Loucy (cell line): ENCODE measurements around the gene SAXO2.
"Not testable (repeated sequence)": the region's sequence is repeated elsewhere in the genome, so short reads cannot be mapped to it uniquely, and the experiment has no call there.

Source experiments
- H2AFZ ChIP-seq: fragments of 200-600 bp; sonication (generic); 2 replicates; pipeline ENCODE4 v1.6.0; 2016; ENCODE audit warnings: antibody characterized with exemption, mild to moderate bottlenecking, low read length, moderate library complexity
- H3F3A ChIP-seq: fragments of 200-600 bp; 2 replicates; pipeline ENCODE4 v1.6.0; 2016; ENCODE audit warnings: antibody characterized with exemption, low read depth, mild to moderate bottlenecking
- H3K27me3 ChIP-seq: fragments of 200-600 bp; sonication (generic); 2 replicates; pipeline ENCODE4 v1.6.1; 2014; ENCODE audit warnings: low read length, mild to moderate bottlenecking; ENCODE audit not compliant: insufficient read depth, poor library complexity, severe bottlenecking
- H3K36me3 ChIP-seq: fragments of 200-600 bp; sonication (generic); 2 replicates; pipeline ENCODE4 v1.6.1; 2016; ENCODE audit warnings: low read length; ENCODE audit not compliant: insufficient read depth
- H3K4me1 ChIP-seq: fragments of 200-600 bp; sonication (generic); 2 replicates; pipeline ENCODE4 v1.5.1; 2014; ENCODE audit warnings: low read length, mild to moderate bottlenecking; ENCODE audit not compliant: insufficient read depth, poor library complexity, severe bottlenecking
- H3K4me2 ChIP-seq: fragments of 200-600 bp; sonication (generic); 2 replicates; pipeline ENCODE4 v1.6.0; 2014; ENCODE audit warnings: antibody characterized with exemption, low read length, low read depth, mild to moderate bottlenecking; ENCODE audit not compliant: poor library complexity, severe bottlenecking
- H3K4me3 ChIP-seq: fragments of 200-600 bp; sonication (generic); 2 replicates; pipeline ENCODE4 v1.5.1; 2014; ENCODE audit warnings: low read length, mild to moderate bottlenecking, mixed read lengths; ENCODE audit not compliant: poor library complexity, severe bottlenecking
- H3K79me2 ChIP-seq: fragments of 200-600 bp; sonication (generic); 2 replicates; pipeline ENCODE4 v1.6.1; 2014; ENCODE audit warnings: low read length; ENCODE audit not compliant: insufficient read depth
- H3K9ac ChIP-seq: fragments of 200-600 bp; sonication (generic); 2 replicates; pipeline ENCODE4 v1.6.0; 2014; ENCODE audit warnings: mild to moderate bottlenecking, low read depth, low read length, moderate library complexity; ENCODE audit not compliant: poor library complexity, severe bottlenecking
- H3K9me2 ChIP-seq: fragments of 200-600 bp; sonication (generic); replicated peaks from 2 replicates; pipeline ENCODE4 v1.6.1; 2016; ENCODE audit warnings: low read depth, low read length, mixed read lengths
- H3K9me3 ChIP-seq: fragments of 200-600 bp; sonication (generic); 2 replicates; pipeline ENCODE4 v1.6.1; 2014; ENCODE audit warnings: mild to moderate bottlenecking, antibody characterized with exemption, low read length, low read depth; ENCODE audit not compliant: insufficient read depth
- H4K20me1 ChIP-seq: fragments of 200-600 bp; sonication (generic); 2 replicates; pipeline ENCODE4 v1.6.0; 2014; ENCODE audit warnings: antibody characterized with exemption, low read length, mild to moderate bottlenecking; ENCODE audit not compliant: insufficient read depth, poor library complexity, severe bottlenecking
- EZH2phosphoT487 ChIP-seq: fragments of 200-600 bp; IDR thresholded peaks from 2 replicates; pipeline ENCODE4 v1.6.1; 2018; ENCODE audit warnings: antibody characterized with exemption, mild to moderate bottlenecking, moderate library complexity, borderline replicate concordance
- TF ChIP-seq, protein P1 (sequence below): fragments of 200-600 bp; sonication (generic); conservative IDR thresholded peaks from 2 replicates; pipeline ENCODE4 v1.5.1; 2014; ENCODE audit warnings: mild to moderate bottlenecking, antibody characterized with exemption, low read length

Gene SAXO2

DNA sequence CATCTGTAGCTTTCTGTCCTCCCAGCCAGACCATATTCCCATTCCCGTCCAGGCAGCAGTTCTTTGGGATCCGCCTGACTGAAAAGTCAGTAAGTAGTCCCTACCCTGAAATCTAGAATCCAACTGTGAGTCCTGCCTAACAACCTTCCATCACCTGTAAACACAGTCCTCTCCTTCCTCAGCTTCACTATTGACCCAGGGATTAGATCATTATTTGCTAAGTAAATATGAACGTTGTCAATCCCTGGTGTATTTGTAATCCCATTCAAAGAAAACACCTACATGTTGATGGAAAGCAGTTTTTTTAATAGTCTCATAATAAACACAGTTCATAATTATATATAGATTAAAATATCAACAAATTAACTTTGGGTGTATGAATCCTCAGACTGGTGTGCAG lies 732 bp downstream of the SAXO2 start:
- H3K4me3 ChIP-seq, result peak overlapping the region; percentile 83
- H3K9me3 ChIP-seq, result no peaks in the 10 kb centered on the region
- peak overlapping the region; percentile 69 for H3K9ac ChIP-seq
- no peaks in the 10 kb centered on the region for H3F3A ChIP-seq
- H3K4me2 ChIP-seq, result peak overlapping the region; percentile 86
- H3K4me1 ChIP-seq, result peaks cover 33% of the 10 kb centered on the region
- peak overlapping the region; percentile 91; the same call in 1 of the 2 replicates for H2AFZ ChIP-seq
- H3K79me2 ChIP-seq, result peaks cover 33% of the 10 kb centered on the region
- peaks cover 11% of the 10 kb centered on the region for H4K20me1 ChIP-seq
- no peak for TF ChIP-seq EZH2phosphoT487
- TF ChIP-seq, protein P1, sequence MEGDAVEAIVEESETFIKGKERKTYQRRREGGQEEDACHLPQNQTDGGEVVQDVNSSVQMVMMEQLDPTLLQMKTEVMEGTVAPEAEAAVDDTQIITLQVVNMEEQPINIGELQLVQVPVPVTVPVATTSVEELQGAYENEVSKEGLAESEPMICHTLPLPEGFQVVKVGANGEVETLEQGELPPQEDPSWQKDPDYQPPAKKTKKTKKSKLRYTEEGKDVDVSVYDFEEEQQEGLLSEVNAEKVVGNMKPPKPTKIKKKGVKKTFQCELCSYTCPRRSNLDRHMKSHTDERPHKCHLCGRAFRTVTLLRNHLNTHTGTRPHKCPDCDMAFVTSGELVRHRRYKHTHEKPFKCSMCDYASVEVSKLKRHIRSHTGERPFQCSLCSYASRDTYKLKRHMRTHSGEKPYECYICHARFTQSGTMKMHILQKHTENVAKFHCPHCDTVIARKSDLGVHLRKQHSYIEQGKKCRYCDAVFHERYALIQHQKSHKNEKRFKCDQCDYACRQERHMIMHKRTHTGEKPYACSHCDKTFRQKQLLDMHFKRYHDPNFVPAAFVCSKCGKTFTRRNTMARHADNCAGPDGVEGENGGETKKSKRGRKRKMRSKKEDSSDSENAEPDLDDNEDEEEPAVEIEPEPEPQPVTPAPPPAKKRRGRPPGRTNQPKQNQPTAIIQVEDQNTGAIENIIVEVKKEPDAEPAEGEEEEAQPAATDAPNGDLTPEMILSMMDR, result no peak
- H3K27me3 ChIP-seq, result no peaks in the 10 kb centered on the region
- no peaks in the 10 kb centered on the region for H3K36me3 ChIP-seq
- H3K9me2 ChIP-seq, result no peaks in the 10 kb centered on the region

DNA sequence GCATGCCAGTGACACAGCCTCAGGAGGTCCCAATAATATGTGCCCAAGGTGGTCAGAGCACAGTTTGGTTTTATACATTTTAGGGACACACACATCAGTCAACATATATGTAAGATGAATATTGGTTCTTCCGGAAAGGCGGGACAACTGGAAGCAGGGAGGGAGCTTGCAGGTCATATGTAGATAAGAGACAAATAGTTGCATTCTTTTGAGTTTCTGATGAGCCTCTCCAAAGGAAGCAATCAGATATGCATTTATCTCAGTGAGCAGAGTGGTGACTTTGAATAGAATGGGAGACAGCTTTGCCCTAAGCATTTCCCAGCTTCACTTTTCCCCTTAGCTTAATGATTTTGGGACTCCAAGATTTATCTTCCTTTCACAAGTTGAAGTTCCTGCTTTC lies 4.5 kb downstream of the SAXO2 start:
- not testable (repeated sequence) for H2AFZ ChIP-seq, H3K4me1 ChIP-seq, H3K4me2 ChIP-seq

GRCh38 chr15:82268454-82268853 lies 5.8 kb downstream of the SAXO2 start:
- not testable (repeated sequence) for H3K27me3 ChIP-seq, H3K79me2 ChIP-seq, H3K9me2 ChIP-seq, H3K9me3 ChIP-seq, H3F3A ChIP-seq, H3K4me3 ChIP-seq, H3K4me1 ChIP-seq, H3K36me3 ChIP-seq, H3K9ac ChIP-seq, H3K4me2 ChIP-seq, H4K20me1 ChIP-seq
- peak overlapping the region; percentile 44; the same call in 1 of the 2 replicates for H2AFZ ChIP-seq

More for the DNA sequence above, 4.5 kb downstream of the SAXO2 start:
- not testable (repeated sequence) for H3K27me3 ChIP-seq, H3K9me3 ChIP-seq, H3K9ac ChIP-seq, H3K36me3 ChIP-seq, H4K20me1 ChIP-seq, H3F3A ChIP-seq, H3K79me2 ChIP-seq, H3K9me2 ChIP-seq, H3K4me3 ChIP-seq

DNA sequence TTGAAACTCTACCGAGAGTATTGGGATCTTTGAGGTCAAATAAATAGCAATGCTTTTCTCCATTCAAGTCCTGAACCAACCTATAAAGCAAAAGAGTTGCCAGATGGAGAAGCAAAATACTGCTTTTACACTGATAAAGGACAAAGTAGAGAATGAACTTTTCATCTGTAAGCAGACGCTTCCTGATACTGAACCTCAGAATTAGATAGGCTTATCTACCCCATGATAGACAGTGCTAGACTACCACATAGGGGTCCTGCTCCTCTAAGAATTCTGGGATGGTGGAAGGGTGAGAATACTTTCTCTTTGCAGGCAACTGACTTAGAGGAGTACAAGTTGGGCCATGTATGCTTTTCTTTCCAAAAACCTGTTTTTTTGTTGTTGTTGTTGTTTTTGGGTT lies 9.5 kb downstream of the SAXO2 start:
- Histone ChIP-seq H3K4me1 (no peaks in the 10 kb centered on the region), H4K20me1 (no peaks in the 10 kb centered on the region), H3K9ac (no peak overlapping the region), H3K9me3 (no peaks in the 10 kb centered on the region; the same call in 1 of the 2 replicates), H3K9me2 (no peaks in the 10 kb centered on the region), H3K4me2 (no peak overlapping the region), H3K27me3 (no peaks in the 10 kb centered on the region), H3K79me2 (no peaks in the 10 kb centered on the region), H2AFZ (no peak overlapping the region), H3F3A (no peaks in the 10 kb centered on the region), H3K36me3 (no peaks in the 10 kb centered on the region), H3K4me3 (no peak overlapping the region)
- TF ChIP-seq EZH2phosphoT487, result no peak
- TF ChIP-seq, protein P1, result no peak
